ENCODE results near the gene TARBP1.
"Not testable (repeated sequence)": the region's sequence is repeated elsewhere in the genome, so short reads cannot be mapped to it uniquely, and the experiment has no call there.

The TARBP1 gene

GRCh38 chr1:234434706-234435105 is 44.3 kb downstream of the TARBP1 start:
- DNase-seq (ENCODE audit: low spot score) = no peak

- peak; percentile 29 for DNase-seq (ENCODE audit: low spot score)
Observed at GRCh38 chr1:234433563-234434285, 45.3 kb downstream of the TARBP1 start.

- peak; percentile 62 for DNase-seq (ENCODE audit: low spot score)
Observed at GRCh38 chr1:234431255-234431654, 47.7 kb downstream of the TARBP1 start.

GRCh38 chr1:234430691-234431090 is 48.3 kb downstream of the TARBP1 start:
- DNase-seq (ENCODE audit: low spot score) = no peak

- DNase-seq (ENCODE audit: low spot score) = no peak
Observed at GRCh38 chr1:234429434-234429806, 49.6 kb downstream of the TARBP1 start.

- DNase-seq (ENCODE audit: low spot score) = no peak
Observed at GRCh38 chr1:234427950-234428646, 50.9 kb downstream of the TARBP1 start.

- DNase-seq (ENCODE audit: low spot score) = no peak
Observed at GRCh38 chr1:234413990-234414389, 65.0 kb downstream of the TARBP1 start.

- DNase-seq (ENCODE audit: low spot score) = no peak
Observed at GRCh38 chr1:234413485-234413884, 65.5 kb downstream of the TARBP1 start.

GRCh38 chr1:234412830-234413229 is 66.1 kb downstream of the TARBP1 start:
- DNase-seq (ENCODE audit: low spot score) = no peak

GRCh38 chr1:234409328-234409727 is 69.7 kb downstream of the TARBP1 start:
- DNase-seq (ENCODE audit: low spot score) = no peak

GRCh38 chr1:234408757-234409156 is 70.2 kb downstream of the TARBP1 start:
- no peak for DNase-seq (ENCODE audit: low spot score)

- DNase-seq (ENCODE audit: low spot score) = no peak
Observed at GRCh38 chr1:234406871-234407270, 72.1 kb downstream of the TARBP1 start.

- no peak for DNase-seq (ENCODE audit: low spot score)
Observed at GRCh38 chr1:234405676-234406075, 73.3 kb downstream of the TARBP1 start.

- no peak for DNase-seq (ENCODE audit: low spot score)
Observed at GRCh38 chr1:234402939-234403338, 76.0 kb downstream of the TARBP1 start.

- DNase-seq (ENCODE audit: low spot score) = no peak
Observed at GRCh38 chr1:234401658-234402057, 77.3 kb downstream of the TARBP1 start.

- peak; percentile 6 for DNase-seq (ENCODE audit: low spot score)
Observed at GRCh38 chr1:234400773-234401172, 78.2 kb downstream of the TARBP1 start.

- not testable (repeated sequence) for DNase-seq (ENCODE audit: low spot score)
Observed at GRCh38 chr1:234399515-234399914, 79.5 kb downstream of the TARBP1 start.

GRCh38 chr1:234398849-234399381 is 80.1 kb downstream of the TARBP1 start:
- no peak for DNase-seq (ENCODE audit: low spot score)

GRCh38 chr1:234397732-234398131 is 81.2 kb downstream of the TARBP1 start:
- DNase-seq (ENCODE audit: low spot score) = no peak

- DNase-seq (ENCODE audit: low spot score) = no peak
Observed at GRCh38 chr1:234396871-234397270, 82.1 kb downstream of the TARBP1 start.

- DNase-seq (ENCODE audit: low spot score) = no peak
Observed at GRCh38 chr1:234396092-234396491, 82.9 kb downstream of the TARBP1 start.

GRCh38 chr1:234395297-234395696 is 83.7 kb downstream of the TARBP1 start:
- DNase-seq (ENCODE audit: low spot score) = no peak

GRCh38 chr1:234393190-234393589 is 85.8 kb downstream of the TARBP1 start:
- no peak for DNase-seq (ENCODE audit: low spot score)
